Measurements from ENCODE around the gene TBC1D10B. TPM values are rescaled to one million over a fixed set of nuclear protein-coding genes. Genes with fewer than 3 reads are reported as not detected.

Gene TBC1D10B
- total and polyA plus RNA-seq, 9 of the 15 experiments (the other 6 are each of a cell fraction or from before 2014, with no cell fraction given): 2.2 to 55.4 (median 17.5) TPM

- Histone ChIP-seq H4K20me1 (replicated peaks; ENCODE audit: control insufficient read depth, insufficient read depth, low read length) (no peaks in the 10 kb centered on the region), H3K9ac (ENCODE audit: insufficient read depth in 1 of 2, low read depth in 2 of 2, low read length in 2 of 2) (peak overlapping the region; percentile 79 to 95), H3K27me3 (ENCODE audit: control insufficient read depth in 2 of 2, insufficient read depth in 2 of 2, low read length in 2 of 2) (no peaks in the 10 kb centered on the region), H3K4me2 (ENCODE audit: insufficient read depth, low read length) (peak overlapping the region; percentile 76), H2AFZ (ENCODE audit: low read depth, low read length) (peak overlapping the region; percentile 93), H3K9me1 (ENCODE audit: control insufficient read depth, insufficient read depth, low read length) (no peaks in the 10 kb centered on the region), H3K4me3 (peak overlapping the region; percentile 87), H3K79me2 (ENCODE audit: control insufficient read depth, insufficient read depth, low read length) (peaks cover 10% of the 10 kb centered on the region), H3K36me3 (ENCODE audit: control insufficient read depth, insufficient read depth, low read length) (peaks cover 21% of the 10 kb centered on the region; the same call in 2 of the 3 replicates), H3K9me3 (replicated peaks; ENCODE audit: control insufficient read depth, insufficient read depth, low read depth, low read length) (no peaks in the 10 kb centered on the region), H3K27ac (ENCODE audit: extremely low read depth, low read depth, low read length) (peak overlapping the region; percentile 86), H3K4me1 (replicated peaks in 1 of 2; ENCODE audit: control insufficient read depth in 2 of 2, insufficient read depth in 2 of 2, low read length in 2 of 2) (peaks cover 23 to 46% of the 10 kb centered on the region in 2 experiments)
- ChIA-PET CTCF (ENCODE audit: low intra/inter-chr PET ratio) (interaction anchor here (0.5 to 0.6 kb wide), 2 partner anchors 313 to 466 kb away, joined by 4 read pairs; no protein-coding TSS in a partner anchor), POLR2A (interaction anchor here (0.6 to 1.9 kb wide), 6 partner anchors 12 to 346 kb away, joined by 3 to 5 read pairs (median 3); partner anchors contain the start of genes SEPTIN1, TBC1D10B and ZNF689)
- peak; percentile 79 for FAIRE-seq
- peak in 3 of 4 experiments; percentile 27 to 76 (median 55) for DNase-seq (ENCODE audit: extremely low read depth in 1 of 4, low spot score in 3 of 4)
- ATAC-seq: peak; percentile 47
- 3% methylated on average over 22 of the region's 31 CpGs for WGBS (ENCODE audit: insufficient coverage, low coverage, missing lambda C conversion rate)
- no TSS peak for BruUV-seq (replicated peaks)
- in situ Hi-C loops (cut with MboI) (no loop called here), intact Hi-C loops (cut with micrococcal nuclease) (loop anchor here (2.0 kb wide), 1 partner anchor 14 kb away; no protein-coding TSS in a partner anchor)
- TF ChIP-seq ZKSCAN1 (IDR thresholded peaks at IDR 0.05; ENCODE audit: low read depth, low read length) (no peak), ZNF668 (CRISPR knock-in tag; IDR thresholded peaks at IDR 0.05) (no peak), BMI1 (IDR thresholded peaks at IDR 0.05; ENCODE audit: low read length) (no peak), POLR2AphosphoS2 (IDR thresholded peaks at IDR 0.05; ENCODE audit: low read length) (no peak), ZNF77 (CRISPR knock-in tag; IDR thresholded peaks at IDR 0.05) (no peak), IRF1 (CRISPR knock-in tag; IDR thresholded peaks at IDR 0.05; ENCODE audit: borderline replicate concordance) (no peak), SMARCE1 (IDR thresholded peaks at IDR 0.05) (0 out of 2 replicates have a peak, but pooled peaks have one; percentile 64), CEBPG (CRISPR knock-in tag; IDR thresholded peaks at IDR 0.05) (no peak), CEBPG (tag; conservative IDR thresholded peaks at IDR 0.05 in 1 of 2, IDR thresholded peaks at IDR 0.05 in 1 of 2) (no peak), CTCF (IDR thresholded peaks at IDR 0.05 in 2 of 3, conservative IDR thresholded peaks at IDR 0.05 in 1 of 3; ENCODE audit: insufficient read depth in 2 of 3, low read depth in 1 of 3, low read length in 3 of 3) (no peak), LCOR (CRISPR knock-in tag; IDR thresholded peaks at IDR 0.05) (0 out of 2 replicates have a peak, but pooled peaks have one; percentile 23), TRIM28 (IDR thresholded peaks at IDR 0.05) (no peak), XRCC3 (IDR thresholded peaks at IDR 0.05) (no peak), ELF4 (CRISPR knock-in tag; IDR thresholded peaks at IDR 0.05) (peak; percentile 53; the same call in 1 of the 2 replicates), SRF (CRISPR knock-in tag; IDR thresholded peaks at IDR 0.05) (no peak), KAT2B (IDR thresholded peaks at IDR 0.05; ENCODE audit: low read depth, low read length) (no peak), FOSL1 (tag; conservative IDR thresholded peaks at IDR 0.05) (0 out of 2 replicates have a peak, but pooled peaks have one; percentile 25), TCF7 (IDR thresholded peaks at IDR 0.05; ENCODE audit: borderline replicate concordance) (no peak), PHF21A (IDR thresholded peaks at IDR 0.05; ENCODE audit: borderline replicate concordance, low read depth) (no peak)
These were observed 24.4 kb upstream of the TBC1D10B start for GRCh38 chr16:30394592-30395154.

Measured in K562 (cell line).